A673 (cell line): Measurements from ENCODE around the gene CBY1.

Source experiments
- CTCF ChIP-seq: fragments of 300-800, 200-600 bp; sonication (generic); conservative IDR thresholded peaks from 2 replicates; pipeline ENCODE4 v1.5.1; 2017; ENCODE audit warnings: low read depth, mild to moderate bottlenecking, antibody characterized with exemption, low read length, moderate library complexity, mixed read lengths
- EZH2 ChIP-seq: fragments of 200-600 bp; sonication (generic); IDR thresholded peaks from 2 replicates; pipeline ENCODE4 v1.6.1; 2017; ENCODE audit warnings: borderline replicate concordance, low read depth, mild to moderate bottlenecking, mixed read lengths, antibody characterized with exemption, low read length; ENCODE audit not compliant: poor library complexity, severe bottlenecking

GRCh38 chr22:38638216-38638615 lies 18.2 kb upstream of the CBY1 start:
- no peak for TF ChIP-seq CTCF
- TF ChIP-seq EZH2, result no peak
